Muscle of leg (tissue), 11 donors: ENCODE data around the gene SNX3. TPM values are rescaled to one million over a fixed set of nuclear protein-coding genes. Genes with fewer than 3 reads are reported as not detected.
"Not testable (repeated sequence)": the region's sequence is repeated elsewhere in the genome, so short reads cannot be mapped to it uniquely, and the experiment has no call there.

Source experiments
- DNase-seq: peaks from one replicate; pipeline ENCODE4 v3.0.0; 2013
- H3K27ac ChIP-seq: one replicate; pipeline ENCODE4 v1.5.1; 2013; ENCODE audit warnings: mild to moderate bottlenecking, low read length, control low read depth
- H3K27me3 ChIP-seq: one replicate; pipeline ENCODE4 v1.6.1; 2013; ENCODE audit warnings: low read length; ENCODE audit not compliant: control insufficient read depth, insufficient read depth
- H3K36me3 ChIP-seq: one replicate; pipeline ENCODE4 v1.6.1; 2013; ENCODE audit warnings: low read length; ENCODE audit not compliant: control insufficient read depth, insufficient read depth
- H3K4me1 ChIP-seq: one replicate; pipeline ENCODE4 v1.6.1; 2013; ENCODE audit warnings: low read length; ENCODE audit not compliant: control insufficient read depth, insufficient read depth
- H3K4me3 ChIP-seq: one replicate; pipeline ENCODE4 v1.5.1; 2013; ENCODE audit warnings: low read length, control low read depth
- H3K9me3 ChIP-seq: replicated peaks from 2 replicates; pipeline ENCODE4 v1.6.1; 2013; ENCODE audit warnings: low read depth, low read length; ENCODE audit not compliant: control insufficient read depth
- WGBS: methylation state at CpG from one replicate; pipeline ENCODE4 v1.1.5; 2013; ENCODE audit warnings: missing lambda C conversion rate; ENCODE audit not compliant: insufficient coverage; 5-methylcytosine and 5-hydroxymethylcytosine counted together
- polyA plus RNA-seq, 8 donors: library from polyadenylated mRNA; unstranded; fragments of 120-200 nt; gene quantifications; one replicate each; pipeline versions ENCODE4 v1.2.1 to v1.2.3, GENCODE V29; 2013; ENCODE audit warnings: inconsistent platforms in 1 of 8, low replicate concordance in 1 of 8; ENCODE audit not compliant: insufficient read length in 8 of 8, insufficient read depth in 1 of 8
- total RNA-seq: library from RNA; stranded (reverse); fragments of 120-200 nt; gene quantifications from one replicate; pipeline ENCODE4 v1.2.4, GENCODE V29; 2013

SNX3 gene
- total and polyA plus RNA-seq, 9 donors, result 135 to 263 (median 219) TPM

DNA sequence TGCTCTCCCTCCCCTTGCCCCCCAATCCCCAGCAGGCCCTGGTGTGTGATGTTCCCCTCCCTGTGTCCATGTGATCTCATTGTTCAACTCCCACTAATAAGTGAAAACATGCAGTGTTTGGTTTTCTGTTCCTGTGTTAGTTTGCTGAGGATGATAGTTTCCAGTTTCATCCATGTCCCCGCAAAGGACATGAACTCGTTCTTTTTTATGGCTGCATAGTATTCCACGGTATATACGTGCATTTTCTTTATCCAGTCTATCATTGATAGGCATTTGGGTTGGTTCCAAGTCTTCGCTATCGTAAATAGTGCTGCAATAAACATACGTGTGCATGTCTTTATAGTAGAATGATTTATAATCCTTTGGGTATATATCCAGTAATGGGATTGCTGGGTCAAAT, 15.7 kb downstream of the SNX3 start:
- not testable (repeated sequence) for H3K4me3 ChIP-seq, H3K27me3 ChIP-seq, H3K27ac ChIP-seq, DNase-seq, H3K36me3 ChIP-seq, H3K9me3 ChIP-seq, H3K4me1 ChIP-seq
- no CpG with 5 or more reads among the region's 7 CpGs for WGBS

DNA sequence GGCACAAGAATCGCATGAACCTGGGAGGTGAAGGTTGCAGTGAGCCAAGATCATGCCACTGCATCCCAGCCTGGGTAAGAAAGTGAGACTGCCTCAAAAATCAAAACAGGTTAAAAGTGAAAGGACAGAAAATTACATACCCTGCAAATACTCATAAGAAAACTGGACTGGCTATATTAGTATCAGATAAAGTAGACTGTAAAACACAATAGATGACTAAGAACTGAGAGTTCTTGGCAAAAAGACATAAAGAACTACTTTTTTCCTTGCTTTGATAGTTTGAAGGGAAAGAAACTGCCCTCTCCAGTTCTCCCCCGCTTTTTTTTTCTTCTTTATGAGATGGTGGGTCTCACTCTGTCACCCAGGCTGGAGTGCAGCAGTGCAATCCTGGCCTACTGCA, 17.0 kb downstream of the SNX3 start:
- H3K36me3 ChIP-seq, result peaks cover 5% of the 10 kb centered on the region
- no peak overlapping the region for H3K4me3 ChIP-seq
- no peaks in the 10 kb centered on the region for H3K4me1 ChIP-seq
- DNase-seq, result no peak
- no CpG with 5 or more reads among the region's 2 CpGs for WGBS
- H3K27ac ChIP-seq, result no peak overlapping the region
- peaks cover 2% of the 10 kb centered on the region for H3K9me3 ChIP-seq
- H3K27me3 ChIP-seq, result no peaks in the 10 kb centered on the region

DNA sequence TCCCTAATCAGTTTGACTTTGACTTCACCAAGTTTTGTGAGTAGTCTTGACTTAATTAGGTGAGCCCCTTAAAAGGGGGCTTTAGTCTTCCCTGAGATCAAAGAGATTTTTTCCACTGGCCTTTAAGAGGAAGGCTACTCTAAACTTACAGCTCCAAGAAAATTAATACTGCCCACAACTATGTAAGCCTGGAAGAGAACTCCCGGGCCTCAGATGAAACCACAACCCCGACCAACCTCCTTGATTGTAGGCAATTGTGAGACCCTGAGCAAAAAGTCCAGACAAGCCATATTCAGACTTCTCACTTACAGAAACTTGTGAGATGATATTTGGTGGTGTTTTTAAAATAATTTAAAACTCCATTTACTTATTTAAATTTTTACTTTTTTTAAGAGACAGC, 18.1 kb downstream of the SNX3 start:
- H3K27ac ChIP-seq, result no peak overlapping the region
- no peak for DNase-seq
- H3K4me1 ChIP-seq, result no peaks in the 10 kb centered on the region
- H3K27me3 ChIP-seq, result no peaks in the 10 kb centered on the region
- H3K4me3 ChIP-seq, result no peak overlapping the region
- H3K36me3 ChIP-seq, result peaks cover 5% of the 10 kb centered on the region
- WGBS, result no CpG with 5 or more reads among the region's 2 CpGs
- peaks cover 2% of the 10 kb centered on the region for H3K9me3 ChIP-seq

DNA sequence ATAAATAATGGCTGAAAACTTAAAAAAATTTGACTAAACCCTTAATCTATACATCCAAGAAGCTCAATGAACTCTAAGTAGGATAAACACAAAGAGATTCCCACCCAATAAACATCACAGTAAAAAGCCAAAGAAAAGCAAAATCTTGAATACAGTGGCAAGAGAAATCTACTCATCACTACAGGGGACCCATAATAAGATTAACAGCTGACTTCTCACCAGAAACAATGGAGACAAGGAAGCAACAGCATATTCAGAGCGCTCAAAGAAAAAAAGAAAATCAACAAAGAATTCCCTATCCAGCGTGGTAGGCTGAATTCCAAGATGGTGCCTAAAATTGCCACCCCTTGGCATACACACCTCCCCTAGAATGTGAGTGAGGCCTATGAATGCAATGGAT, 18.6 kb downstream of the SNX3 start:
- Histone ChIP-seq H3K4me3 (no peak overlapping the region), H3K27me3 (no peaks in the 10 kb centered on the region), H3K27ac (no peak overlapping the region), H3K4me1 (no peaks in the 10 kb centered on the region), H3K9me3 (peaks cover 2% of the 10 kb centered on the region), H3K36me3 (peaks cover 3% of the 10 kb centered on the region)
- no peak for DNase-seq
- WGBS, result no CpG with 5 or more reads among the region's 2 CpGs

DNA sequence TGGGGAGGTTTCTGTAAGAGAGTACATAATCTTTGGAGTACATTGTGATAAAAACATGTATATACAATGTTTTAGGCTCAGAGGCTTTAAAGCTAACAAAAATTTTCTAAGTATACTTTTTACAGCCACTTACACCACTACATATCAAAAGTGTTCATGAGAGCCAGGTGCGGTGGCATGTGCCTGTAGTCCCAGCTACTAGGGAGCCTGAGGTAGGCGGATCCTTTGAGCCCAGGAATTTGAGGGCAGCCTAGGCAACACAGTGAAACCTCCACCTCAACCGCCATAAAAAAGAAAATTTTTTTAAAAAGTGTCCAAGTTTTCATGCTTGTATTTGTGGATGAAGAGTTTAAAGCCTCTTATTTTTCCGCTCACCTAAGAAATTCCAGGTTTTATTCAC, 22.5 kb downstream of the SNX3 start:
- H3K27ac ChIP-seq, result no peak overlapping the region
- no peaks in the 10 kb centered on the region for H3K4me1 ChIP-seq

DNA sequence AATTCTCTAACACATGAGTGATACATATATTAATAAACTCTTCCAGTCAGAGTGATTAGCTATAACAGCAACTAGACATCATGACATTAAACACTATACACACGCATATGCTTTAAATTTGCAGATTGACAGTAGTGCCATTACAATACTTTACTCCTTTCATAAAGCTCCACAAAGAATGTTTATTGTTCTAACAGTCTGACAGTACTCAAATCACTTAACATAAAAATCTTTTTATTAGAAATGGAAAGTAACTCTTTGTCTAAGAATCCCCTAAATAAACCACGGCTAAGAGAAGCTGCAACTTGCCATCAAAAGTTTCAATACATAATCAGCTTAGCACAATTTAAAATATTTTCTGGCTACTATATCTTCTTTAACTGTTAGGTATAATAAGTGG, 24.0 kb downstream of the SNX3 start:
- Histone ChIP-seq H3K27me3 (no peaks in the 10 kb centered on the region), H3K27ac (no peak overlapping the region), H3K36me3 (peaks cover 3% of the 10 kb centered on the region), H3K4me1 (no peaks in the 10 kb centered on the region), H3K9me3 (no peaks in the 10 kb centered on the region), H3K4me3 (no peak overlapping the region)
- WGBS, result no CpG with 5 or more reads among the region's 2 CpGs
- DNase-seq, result no peak

More for the DNA sequence above, 22.5 kb downstream of the SNX3 start:
- H3K4me3 ChIP-seq, result no peak overlapping the region
- DNase-seq, result no peak
- no peaks in the 10 kb centered on the region for H3K27me3 ChIP-seq
- WGBS, result 80% methylated on average over 1 of the region's 4 CpGs
- peaks cover 3% of the 10 kb centered on the region for H3K36me3 ChIP-seq
- no peaks in the 10 kb centered on the region for H3K9me3 ChIP-seq

DNA sequence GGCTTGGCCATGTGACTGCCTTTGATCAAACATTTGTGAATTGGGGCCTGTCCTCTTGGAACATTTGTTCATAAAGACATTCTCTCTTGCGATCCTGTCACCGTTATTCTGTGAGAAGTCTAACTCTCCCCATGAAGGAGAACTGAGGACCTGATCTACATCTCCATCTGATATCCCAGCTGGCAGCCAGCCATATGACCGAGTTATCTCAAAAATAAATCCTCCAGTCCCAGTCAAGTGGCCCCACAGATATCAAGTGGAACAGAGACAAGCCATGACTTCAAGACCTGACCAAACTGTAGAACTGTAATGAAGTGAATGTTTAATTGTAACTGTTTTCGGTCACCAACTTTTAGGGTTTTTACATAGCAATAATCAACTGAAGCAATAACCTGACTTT, 25.7 kb downstream of the SNX3 start:
- peaks cover 3% of the 10 kb centered on the region for H3K36me3 ChIP-seq
- no peaks in the 10 kb centered on the region for H3K27me3 ChIP-seq
- no peak overlapping the region for H3K27ac ChIP-seq
- no peaks in the 10 kb centered on the region for H3K4me1 ChIP-seq
- 94% methylated on average over 2 of the region's 4 CpGs for WGBS
- H3K9me3 ChIP-seq, result no peaks in the 10 kb centered on the region
- no peak overlapping the region for H3K4me3 ChIP-seq
- peak; percentile 24 for DNase-seq

DNA sequence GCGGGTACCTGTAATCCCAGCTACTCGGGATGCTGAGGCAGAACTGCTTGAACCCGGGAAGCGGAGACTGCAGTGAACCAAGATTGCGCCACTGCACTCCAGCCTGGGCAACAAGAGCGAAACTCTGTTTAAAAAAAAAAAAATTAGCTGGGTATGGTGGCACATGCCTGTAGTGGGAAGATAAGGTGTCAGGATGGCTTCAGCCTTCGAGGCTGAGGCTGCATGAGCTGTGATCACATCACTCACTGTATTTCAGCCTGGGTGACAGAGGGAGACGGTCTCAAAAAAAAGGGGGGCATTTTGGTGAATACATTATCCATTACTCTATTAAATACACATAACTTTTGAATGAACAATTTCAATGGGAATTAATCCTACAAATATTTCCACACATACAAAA, 32.4 kb downstream of the SNX3 start:
- H3K36me3 ChIP-seq, result no peaks in the 10 kb centered on the region
- H3K9me3 ChIP-seq, result no peaks in the 10 kb centered on the region
- DNase-seq, result no peak
- H3K4me3 ChIP-seq, result no peak overlapping the region
- H3K27ac ChIP-seq, result no peak overlapping the region
- WGBS, result 100% methylated on average over 5 of the region's 8 CpGs
- H3K27me3 ChIP-seq, result no peaks in the 10 kb centered on the region
- H3K4me1 ChIP-seq, result no peaks in the 10 kb centered on the region

DNA sequence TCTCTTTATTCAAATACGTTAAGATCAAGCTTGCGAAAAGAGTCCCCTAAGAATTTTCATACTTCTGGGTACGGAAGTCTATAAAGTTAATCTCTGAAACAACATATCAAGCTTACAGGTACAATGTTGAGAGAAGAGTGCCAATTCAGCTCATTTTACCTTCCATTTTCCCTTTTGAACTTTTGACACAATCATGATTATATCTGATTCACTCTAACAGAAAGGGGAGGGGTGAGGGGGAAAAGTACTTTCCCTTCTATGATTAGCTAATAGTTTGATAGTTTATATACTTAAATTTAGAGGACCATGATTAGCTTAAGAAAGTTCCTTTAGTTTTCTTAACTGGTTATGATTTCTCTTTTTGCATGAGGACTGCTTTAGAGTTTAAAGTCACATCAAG, 33.5 kb downstream of the SNX3 start:
- no CpG with 5 or more reads among the region's 3 CpGs for WGBS
- H3K27ac ChIP-seq, result no peak overlapping the region
- no peaks in the 10 kb centered on the region for H3K4me1 ChIP-seq
- no peaks in the 10 kb centered on the region for H3K9me3 ChIP-seq
- no peak overlapping the region for H3K4me3 ChIP-seq
- peaks cover under 1% of the 10 kb centered on the region for H3K36me3 ChIP-seq
- no peaks in the 10 kb centered on the region for H3K27me3 ChIP-seq
- DNase-seq, result no peak

DNA sequence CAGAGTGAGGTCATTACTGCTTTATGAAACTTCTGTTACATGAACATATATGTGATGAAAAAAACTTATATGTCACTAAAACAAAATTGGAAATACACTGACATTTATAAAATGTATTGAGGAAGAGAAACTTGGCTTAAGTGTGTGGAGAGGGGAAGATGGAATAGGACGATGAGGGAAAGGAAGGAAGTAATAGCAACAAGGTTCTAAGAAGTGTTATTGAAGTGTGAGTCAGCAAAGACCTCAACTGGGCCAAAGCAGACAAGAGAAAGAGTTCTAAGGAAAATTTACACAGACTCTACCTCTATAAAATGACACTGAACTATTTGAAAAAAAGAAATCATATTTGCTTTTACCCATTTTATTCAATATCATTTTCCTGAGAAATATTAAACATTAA, 38.3 kb downstream of the SNX3 start:
- H3K27ac ChIP-seq, result no peak overlapping the region
- WGBS, result no CpG with 5 or more reads among the region's 1 CpG
- H3K4me1 ChIP-seq, result no peaks in the 10 kb centered on the region
- peak; percentile 20 for DNase-seq
- no peaks in the 10 kb centered on the region for H3K9me3 ChIP-seq
- H3K36me3 ChIP-seq, result peaks cover 16% of the 10 kb centered on the region
- no peak overlapping the region for H3K4me3 ChIP-seq
- H3K27me3 ChIP-seq, result no peaks in the 10 kb centered on the region

DNA sequence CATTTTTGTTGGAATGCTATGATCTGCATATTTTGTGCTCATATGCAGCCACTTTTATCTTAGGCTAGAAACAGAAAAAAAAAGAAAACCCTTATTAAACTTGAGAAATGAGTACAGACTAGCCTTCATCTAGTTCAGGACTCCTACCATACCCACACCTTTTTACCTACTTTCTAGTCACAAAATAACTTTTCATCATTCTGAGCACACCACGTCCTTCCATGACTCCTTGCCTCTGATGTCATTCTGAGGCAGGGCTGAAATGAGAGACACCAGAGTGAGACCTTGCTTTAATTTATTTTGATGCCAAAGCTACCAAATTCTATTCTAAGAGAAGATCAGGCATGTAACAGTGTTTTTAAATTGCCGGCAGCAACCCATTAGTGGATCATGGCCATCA, 38.8 kb downstream of the SNX3 start:
- no peak for DNase-seq
- H3K27me3 ChIP-seq, result no peaks in the 10 kb centered on the region
- H3K9me3 ChIP-seq, result no peaks in the 10 kb centered on the region
- peaks cover 16% of the 10 kb centered on the region for H3K36me3 ChIP-seq
- no peak overlapping the region for H3K4me3 ChIP-seq
- H3K27ac ChIP-seq, result no peak overlapping the region
- 83% methylated on average over 1 of the region's 2 CpGs for WGBS
- H3K4me1 ChIP-seq, result no peaks in the 10 kb centered on the region
